Activated CD8-positive, alpha-beta memory T cell treated with anti-CD3 and anti-CD28 coated beads for 36 hours (primary cell): Measurements from ENCODE around the gene MAN1A1. TPM values are rescaled to one million over a fixed set of nuclear protein-coding genes. Genes with fewer than 3 reads are reported as not detected.

Experiments
- CTCF ChIA-PET: fragments of 350-600 bp; sonication (Branson Sonifier 250); formaldehyde crosslinking; loops from one replicate; lab custom pipeline; 2021; ENCODE audit warnings: antibody characterized with exemption; lab: Charles Lee
- POLR2A ChIA-PET: fragments of 350-600 bp; sonication (Branson Sonifier 250); formaldehyde crosslinking; loops from one replicate; lab custom pipeline; 2021; ENCODE audit warnings: antibody characterized with exemption; lab: Charles Lee
- total RNA-seq, 2 experiments: library from RNA; stranded (reverse); gene quantifications; one replicate each; pipeline ENCODE4 v1.2.3, GENCODE V29; 2021

Gene MAN1A1
- total RNA-seq, 2 experiments from 2014 or later = 37.3 to 39.9 TPM

- POLR2A ChIA-PET = no interaction called here
- CTCF ChIA-PET = no interaction called here
These were observed 155.9 kb downstream of the MAN1A1 start for GRCh38 chr6:119193707-119194106.

- CTCF ChIA-PET = no interaction called here
- POLR2A ChIA-PET = no interaction called here
These were observed 157.4 kb downstream of the MAN1A1 start for GRCh38 chr6:119192200-119192599.

- POLR2A ChIA-PET = no interaction called here
These were observed 159.4 kb downstream of the MAN1A1 start for GRCh38 chr6:119190176-119190575.

GRCh38 chr6:119189498-119189897 is 160.1 kb downstream of the MAN1A1 start:
- CTCF ChIA-PET = no interaction called here

More at GRCh38 chr6:119190176-119190575, 159.4 kb downstream of the MAN1A1 start:
- CTCF ChIA-PET = no interaction called here

GRCh38 chr6:119187596-119187995 is 162.0 kb downstream of the MAN1A1 start:
- ChIA-PET POLR2A (no interaction called here), CTCF (no interaction called here)

More at GRCh38 chr6:119189498-119189897, 160.1 kb downstream of the MAN1A1 start:
- POLR2A ChIA-PET = no interaction called here

- ChIA-PET CTCF (no interaction called here), POLR2A (no interaction called here)
These were observed 163.1 kb downstream of the MAN1A1 start for GRCh38 chr6:119186490-119186889.

- ChIA-PET CTCF (no interaction called here), POLR2A (no interaction called here)
These were observed 165.4 kb downstream of the MAN1A1 start for GRCh38 chr6:119184008-119184648.

GRCh38 chr6:119183457-119183856 is 166.1 kb downstream of the MAN1A1 start:
- ChIA-PET CTCF (no interaction called here), POLR2A (no interaction called here)

GRCh38 chr6:119182875-119183274 is 166.7 kb downstream of the MAN1A1 start:
- POLR2A ChIA-PET = no interaction called here
- CTCF ChIA-PET = no interaction called here

GRCh38 chr6:119182216-119182803 is 167.3 kb downstream of the MAN1A1 start:
- CTCF ChIA-PET = interaction anchor here (0.7 kb wide), 1 partner anchor 1091 kb away, joined by 3 read pairs; no protein-coding TSS in a partner anchor
- POLR2A ChIA-PET = interaction anchor here (0.6 kb wide), 1 partner anchor 546 kb away, joined by 3 read pairs; no protein-coding TSS in a partner anchor

GRCh38 chr6:119181046-119181445 is 168.5 kb downstream of the MAN1A1 start:
- CTCF ChIA-PET = no interaction called here
- POLR2A ChIA-PET = no interaction called here

GRCh38 chr6:119179842-119180241 is 169.7 kb downstream of the MAN1A1 start:
- ChIA-PET POLR2A (no interaction called here), CTCF (no interaction called here)

- ChIA-PET POLR2A (no interaction called here), CTCF (no interaction called here)
These were observed 170.5 kb downstream of the MAN1A1 start for GRCh38 chr6:119179062-119179461.

GRCh38 chr6:119176445-119176844 is 173.1 kb downstream of the MAN1A1 start:
- POLR2A ChIA-PET = no interaction called here
- CTCF ChIA-PET = interaction anchor here (0.5 kb wide), 1 partner anchor 145 kb away, joined by 3 read pairs; no protein-coding TSS in a partner anchor

GRCh38 chr6:119174879-119175817 is 174.4 kb downstream of the MAN1A1 start:
- ChIA-PET POLR2A (no interaction called here), CTCF (interaction anchor here (0.7 kb wide), 1 partner anchor 27 kb away, joined by 3 read pairs; no protein-coding TSS in a partner anchor)

- ChIA-PET CTCF (interaction anchor here (1.0 kb wide), 1 partner anchor 45 kb away, joined by 6 read pairs; no protein-coding TSS in a partner anchor), POLR2A (no interaction called here)
These were observed 175.5 kb downstream of the MAN1A1 start for GRCh38 chr6:119174085-119174445.

- ChIA-PET CTCF (interaction anchor here (1.0 kb wide), 1 partner anchor 44 kb away, joined by 6 read pairs; no protein-coding TSS in a partner anchor), POLR2A (no interaction called here)
These were observed 176.1 kb downstream of the MAN1A1 start for GRCh38 chr6:119173249-119174084.

GRCh38 chr6:119172824-119173223 is 176.7 kb downstream of the MAN1A1 start:
- CTCF ChIA-PET = no interaction called here
- POLR2A ChIA-PET = no interaction called here
